CD4-positive, alpha-beta T cell treated with Interleukin-15 for 4 hours (primary cell): ENCODE measurements around the gene SPSB2.
"Not testable (repeated sequence)": the region's sequence is repeated elsewhere in the genome, so short reads cannot be mapped to it uniquely, and the experiment has no call there.

Experiments
- DNase-seq: peaks from one replicate; pipeline ENCODE4 v3.0.0-alpha.2; 2020; ENCODE audit warnings: low spot score

Gene SPSB2

GRCh38 chr12:6870304-6870703, 2.8 kb downstream of the SPSB2 start:
- DNase-seq = not testable (repeated sequence)

- DNase-seq = peak; percentile 89
These were observed 3.8 kb downstream of the SPSB2 start for GRCh38 chr12:6869049-6870021.

GRCh38 chr12:6868211-6869048, 4.7 kb downstream of the SPSB2 start:
- peak; percentile 11 for DNase-seq

- peak; percentile 79 for DNase-seq
These were observed 5.5 kb downstream of the SPSB2 start, which contains the start of gene TPI1 for GRCh38 chr12:6867413-6868210. Gene TPI1, plus strand, starts transcription at chr12:6867531. Its CDS starts 36 bp downstream, at chr12:6867567.

- DNase-seq = no peak
These were observed 6.1 kb downstream of the SPSB2 start for GRCh38 chr12:6866920-6867412.

- no peak for DNase-seq
These were observed 6.8 kb downstream of the SPSB2 start for GRCh38 chr12:6866163-6866919.

- not testable (repeated sequence) for DNase-seq
These were observed 7.8 kb downstream of the SPSB2 start for GRCh38 chr12:6865307-6865706.

GRCh38 chr12:6863586-6864321, 9.3 kb downstream of the SPSB2 start:
- DNase-seq = no peak

GRCh38 chr12:6863033-6863432, 10.1 kb downstream of the SPSB2 start:
- no peak for DNase-seq

GRCh38 chr12:6861391-6861790, 11.7 kb downstream of the SPSB2 start:
- no peak for DNase-seq

GRCh38 chr12:6860942-6861341, 12.2 kb downstream of the SPSB2 start:
- no peak for DNase-seq

GRCh38 chr12:6860116-6860515, 13.0 kb downstream of the SPSB2 start:
- DNase-seq = no peak

GRCh38 chr12:6858799-6859198, 14.3 kb downstream of the SPSB2 start:
- DNase-seq = no peak

GRCh38 chr12:6855322-6855721, 17.8 kb downstream of the SPSB2 start:
- DNase-seq = no peak

- no peak for DNase-seq
These were observed 19.1 kb downstream of the SPSB2 start for GRCh38 chr12:6854036-6854435.

- no peak for DNase-seq
These were observed 19.5 kb downstream of the SPSB2 start for GRCh38 chr12:6853626-6854025.

- DNase-seq = peak; percentile 75
These were observed 20.3 kb downstream of the SPSB2 start for GRCh38 chr12:6852651-6853354.

- DNase-seq = peak; percentile 99
These were observed 21.0 kb downstream of the SPSB2 start, which contains the start of gene USP5 for GRCh38 chr12:6851921-6852650. Gene USP5, plus strand, starts transcription at chr12:6852150. Its CDS starts 30 bp downstream, at chr12:6852180.
